ENCODE results near the gene CD180.
"Not testable (repeated sequence)": the region's sequence is repeated elsewhere in the genome, so short reads cannot be mapped to it uniquely, and the experiment has no call there.

- TF ChIP-seq POLR2A, CTCF, EP300 (IDR thresholded peaks at IDR 0.05): not testable (repeated sequence)
Measured at GRCh38 chr5:67173351-67173750, 23.2 kb downstream of the CD180 start.
